Liver (tissue), 9 donors: ENCODE data around the gene MLLT3. TPM values are rescaled to one million over a fixed set of nuclear protein-coding genes. Genes with fewer than 3 reads are reported as not detected.

Source experiments
- DNase-seq: peaks from one replicate; pipeline ENCODE4 v3.0.0-alpha.2; 2017; ENCODE audit warnings: low spot score
- H3K27ac ChIP-seq, 2 donors: one replicate each; pipeline ENCODE4 v1.7.0; 2013; ENCODE audit warnings: inconsistent platforms in 2 of 2, low read length in 2 of 2, control low read depth in 1 of 2, low read depth in 1 of 2, mild to moderate bottlenecking in 1 of 2
- H3K27me3 ChIP-seq, 4 donors: one replicate each; pipeline versions ENCODE4 v1.6.1 to v1.7.0; 2013; ENCODE audit warnings: low read length in 3 of 4, inconsistent platforms in 1 of 4, mild to moderate bottlenecking in 1 of 4, moderate library complexity in 1 of 4; ENCODE audit not compliant: control insufficient read depth in 4 of 4, insufficient read depth in 4 of 4
- H3K36me3 ChIP-seq, 4 donors: one replicate each; pipeline versions ENCODE4 v1.6.1 to v1.7.0; 2013; ENCODE audit warnings: low read length in 3 of 4, mild to moderate bottlenecking in 3 of 4, low read depth in 1 of 4, moderate library complexity in 1 of 4; ENCODE audit not compliant: control insufficient read depth in 4 of 4, insufficient read depth in 3 of 4
- H3K4me1 ChIP-seq, 4 donors: one replicate each; pipeline versions ENCODE4 v1.6.1 to v1.7.0; 2013; ENCODE audit warnings: low read length in 3 of 4, mild to moderate bottlenecking in 3 of 4, moderate library complexity in 1 of 4; ENCODE audit not compliant: control insufficient read depth in 4 of 4, insufficient read depth in 4 of 4
- H3K4me3 ChIP-seq, 3 donors: one replicate each; pipeline versions ENCODE4 v1.6.1 to v1.7.0; 2013; ENCODE audit warnings: low read length in 3 of 3, control low read depth in 1 of 3, low read depth in 1 of 3, mild to moderate bottlenecking in 1 of 3
- H3K9ac ChIP-seq, 2 donors: one replicate each; pipeline ENCODE4 v1.7.0; 2013; ENCODE audit warnings: low read length in 2 of 2, mild to moderate bottlenecking in 2 of 2, moderate library complexity in 2 of 2, control low read depth in 1 of 2, low read depth in 1 of 2
- H3K9me3 ChIP-seq, 4 donors: one replicate each; pipeline versions ENCODE4 v1.6.1 to v1.7.0; 2013; ENCODE audit warnings: low read length in 3 of 4; ENCODE audit not compliant: control insufficient read depth in 4 of 4
- ATF3 ChIP-seq: IDR thresholded peaks from 2 replicates; pipeline ENCODE4 v1.6.1; 2016; ENCODE audit warnings: antibody characterized with exemption
- CTCF ChIP-seq: fragments of 150-350 bp; IDR thresholded peaks from 2 replicates; pipeline ENCODE4 v1.5.1; 2017; ENCODE audit warnings: improper control_type of control experiment, low read depth, low read length; ENCODE audit not compliant: missing input control
- EGR1 ChIP-seq, 2 donors: IDR thresholded peaks; 2 replicates each; pipeline ENCODE4 v1.6.1; 2016 to 2018; ENCODE audit warnings: antibody characterized with exemption in 2 of 2, low read depth in 2 of 2
- FOXA1 ChIP-seq: IDR thresholded peaks from 2 replicates; pipeline ENCODE4 v1.6.1; 2016; ENCODE audit warnings: antibody characterized with exemption
- FOXA2 ChIP-seq: IDR thresholded peaks from 2 replicates; pipeline ENCODE4 v1.6.1; 2016; ENCODE audit warnings: antibody characterized with exemption
- GABPA ChIP-seq, 2 donors: IDR thresholded peaks in 1 of 2; conservative IDR thresholded peaks in 1 of 2; 2 replicates each; pipeline ENCODE4 v1.6.1; 2016; ENCODE audit warnings: antibody characterized with exemption in 2 of 2, mild to moderate bottlenecking in 1 of 2, moderate library complexity in 1 of 2
- HNF4A ChIP-seq, 2 donors: conservative IDR thresholded peaks; 2 replicates each; pipeline ENCODE4 v1.6.1; 2016; ENCODE audit warnings: antibody characterized with exemption in 2 of 2, mild to moderate bottlenecking in 2 of 2
- HNF4G ChIP-seq: IDR thresholded peaks from 2 replicates; pipeline ENCODE4 v1.6.1; 2016; ENCODE audit warnings: antibody characterized with exemption
- JUND ChIP-seq, 2 donors: IDR thresholded peaks; 2 replicates each; pipeline ENCODE4 v1.6.1; 2016; ENCODE audit warnings: antibody characterized with exemption in 2 of 2
- MAX ChIP-seq: IDR thresholded peaks from 2 replicates; pipeline ENCODE4 v1.6.1; 2016; ENCODE audit warnings: antibody characterized with exemption
- NR2F2 ChIP-seq: IDR thresholded peaks from 2 replicates; pipeline ENCODE4 v1.6.1; 2016; ENCODE audit warnings: antibody characterized with exemption
- RAD21 ChIP-seq, 2 donors: IDR thresholded peaks; 2 replicates each; pipeline ENCODE4 v1.6.1; 2016; ENCODE audit warnings: antibody characterized with exemption in 2 of 2, mild to moderate bottlenecking in 2 of 2
- REST ChIP-seq: IDR thresholded peaks from 2 replicates; pipeline ENCODE4 v1.6.1; 2016; ENCODE audit warnings: antibody characterized with exemption, mild to moderate bottlenecking
- RXRA ChIP-seq, 2 donors: IDR thresholded peaks; 2 replicates each; pipeline ENCODE4 v1.6.1; 2017 to 2018; ENCODE audit warnings: antibody characterized with exemption in 2 of 2, mild to moderate bottlenecking in 1 of 2
- SP1 ChIP-seq: IDR thresholded peaks from 2 replicates; pipeline ENCODE4 v1.6.1; 2018; ENCODE audit warnings: antibody characterized with exemption, mild to moderate bottlenecking
- TAF1 ChIP-seq: conservative IDR thresholded peaks from 2 replicates; pipeline ENCODE4 v1.6.1; 2016; ENCODE audit warnings: antibody characterized with exemption, mild to moderate bottlenecking
- YY1 ChIP-seq: IDR thresholded peaks from 2 replicates; pipeline ENCODE4 v1.6.1; 2016; ENCODE audit warnings: antibody characterized with exemption, mild to moderate bottlenecking
- ZBTB33 ChIP-seq: IDR thresholded peaks from 2 replicates; pipeline ENCODE4 v1.6.1; 2016; ENCODE audit warnings: antibody characterized with exemption
- WGBS: extraction: QIAGEN DNeasy Blood & Tissue Kit; methylation state at CpG from one replicate; pipeline ENCODE4 v1.1.7; 2013; 5-methylcytosine and 5-hydroxymethylcytosine counted together
- polyA plus RNA-seq, 2 donors: library from polyadenylated mRNA; stranded (reverse) in 1 of 2; unstranded in 1 of 2; fragments of 200-250 nt in 1 of 2; fragments of >200 nt in 1 of 2; fragmentation: Nextera tagmentation in 1 of 2; extraction: Ambion mirVana in 1 of 2; gene quantifications; one replicate each; pipeline versions ENCODE4 v1.2.1 to v1.2.3, GENCODE V29; 2013 to 2015
- total RNA-seq, 2 donors: library from RNA; depleted of rRNA; stranded (reverse); fragments of >200 nt; gene quantifications; one replicate each; pipeline ENCODE4 v1.2.3, GENCODE V29; 2014
- donor health status: healthy.
- donor health status: healthy.
- donor health status: healthy.
- donor health status: healthy.
- donor health status: healthy.

The MLLT3 gene
- total and polyA plus RNA-seq, 4 donors = 0.79 to 25.5 (median 1.3) TPM

GRCh38 chr9:20564650-20565049 is 57.6 kb downstream of the MLLT3 start:
- no peak overlapping the region for H3K27ac ChIP-seq
- no peak for DNase-seq
- TF ChIP-seq REST = no peak
- TF ChIP-seq SP1 = no peak
- H3K9me3 ChIP-seq = no peaks in the 10 kb centered on the region
- H3K4me3 ChIP-seq = no peak overlapping the region
- no peaks in the 10 kb centered on the region for H3K36me3 ChIP-seq
- H3K4me1 ChIP-seq = peaks cover 0 to 3% (median 0%) of the 10 kb centered on the region in 4 donors
- WGBS = 76% methylated on average over 3 of the region's 3 CpGs
- no peak overlapping the region for H3K9ac ChIP-seq
- no peaks in the 10 kb centered on the region for H3K27me3 ChIP-seq

- 65% methylated on average over 1 of the region's 1 CpG for WGBS
- Histone ChIP-seq H3K9me3 (no peaks in the 10 kb centered on the region), H3K27me3 (no peaks in the 10 kb centered on the region), H3K27ac (no peak overlapping the region), H3K4me1 (peaks cover 0 to 3% (median 0%) of the 10 kb centered on the region in 4 donors), H3K36me3 (no peaks in the 10 kb centered on the region), H3K9ac (no peak overlapping the region), H3K4me3 (no peak overlapping the region)
- no peak for DNase-seq
- TF ChIP-seq HNF4G = no peak
- no peak for TF ChIP-seq REST
- no peak for TF ChIP-seq EGR1 (IDR thresholded peaks at IDR 0.05; ENCODE audit: low read depth in 2 of 2)
- TF ChIP-seq SP1 = no peak
- TF ChIP-seq ZBTB33 = no peak
- no peak for TF ChIP-seq YY1
- no peak for TF ChIP-seq TAF1
- no peak for TF ChIP-seq JUND (IDR thresholded peaks at IDR 0.05)
- TF ChIP-seq RXRA (IDR thresholded peaks at IDR 0.05) = no peak
- no peak for TF ChIP-seq FOXA1
- no peak for TF ChIP-seq HNF4A (conservative IDR thresholded peaks at IDR 0.05)
- TF ChIP-seq ATF3 = no peak
- TF ChIP-seq GABPA (IDR thresholded peaks at IDR 0.05 in 1 of 2, conservative IDR thresholded peaks at IDR 0.05 in 1 of 2) = no peak
- TF ChIP-seq NR2F2 = no peak
- TF ChIP-seq CTCF = no peak
- TF ChIP-seq RAD21 (IDR thresholded peaks at IDR 0.05) = no peak
- TF ChIP-seq MAX = no peak
- no peak for TF ChIP-seq FOXA2
Measured at GRCh38 chr9:20563917-20564316, 58.4 kb downstream of the MLLT3 start.
